NCI-H526 (cell line): ENCODE measurements around the gene GALNT18.

Experiments used
- DNase-seq, 2 experiments: peaks; one replicate each; lab custom pipeline; 2025; lab: John Stamatoyannopoulos, UW

Gene GALNT18

GRCh38 chr11:11433960-11434359 lies 187.8 kb downstream of the GALNT18 start:
- no peak for DNase-seq

GRCh38 chr11:11432621-11433319 lies 189.0 kb downstream of the GALNT18 start:
- no peak for DNase-seq

GRCh38 chr11:11430431-11430830 lies 191.4 kb downstream of the GALNT18 start:
- no peak for DNase-seq

- DNase-seq, result no peak
Measured at GRCh38 chr11:11428714-11429113, 193.1 kb downstream of the GALNT18 start.

- peak in 1 of 2 experiments; percentile 9 for DNase-seq
Measured at GRCh38 chr11:11427542-11427941, 194.3 kb downstream of the GALNT18 start.

GRCh38 chr11:11427140-11427539 lies 194.7 kb downstream of the GALNT18 start:
- DNase-seq, result no peak

- DNase-seq, result no peak
Measured at GRCh38 chr11:11426226-11426952, 195.4 kb downstream of the GALNT18 start.

GRCh38 chr11:11425806-11426205 lies 196.0 kb downstream of the GALNT18 start:
- no peak for DNase-seq

GRCh38 chr11:11424688-11425087 lies 197.1 kb downstream of the GALNT18 start:
- DNase-seq, result no peak

- DNase-seq, result peak; percentile 90 to 94
Measured at GRCh38 chr11:11422411-11423128, 199.2 kb downstream of the GALNT18 start.

- DNase-seq, result no peak
Measured at GRCh38 chr11:11421509-11421908, 200.3 kb downstream of the GALNT18 start.

- no peak for DNase-seq
Measured at GRCh38 chr11:11420899-11421285, 200.9 kb downstream of the GALNT18 start.

GRCh38 chr11:11420191-11420898 lies 201.5 kb downstream of the GALNT18 start:
- DNase-seq, result no peak

- no peak for DNase-seq
Measured at GRCh38 chr11:11419747-11420146, 202.1 kb downstream of the GALNT18 start.

GRCh38 chr11:11416917-11417316 lies 204.9 kb downstream of the GALNT18 start:
- no peak for DNase-seq

- DNase-seq, result no peak
Measured at GRCh38 chr11:11416502-11416901, 205.3 kb downstream of the GALNT18 start.

GRCh38 chr11:11415901-11416300 lies 205.9 kb downstream of the GALNT18 start:
- DNase-seq, result no peak

GRCh38 chr11:11414996-11415395 lies 206.8 kb downstream of the GALNT18 start:
- DNase-seq, result no peak

GRCh38 chr11:11413776-11414175 lies 208.0 kb downstream of the GALNT18 start:
- peak; percentile 53 to 65 for DNase-seq

- DNase-seq, result no peak
Measured at GRCh38 chr11:11411401-11411985, 210.3 kb downstream of the GALNT18 start.

GRCh38 chr11:11409901-11410300 lies 211.9 kb downstream of the GALNT18 start:
- no peak for DNase-seq

- DNase-seq, result no peak
Measured at GRCh38 chr11:11409224-11409623, 212.6 kb downstream of the GALNT18 start.
